Measurements from ENCODE around the gene CEACAM21.

GRCh38 chr19:41553804-41554203, 22.2 kb upstream of the CEACAM21 start:
- TF ChIP-seq CTCF (IDR thresholded peaks at IDR 0.05) (no peak), POLR2A (IDR thresholded peaks at IDR 0.05) (no peak)

Measured in tibial nerve (tissue), 3 donors.